Mesenchymal stem cell (in vitro differentiated cells and primary cell): Measurements from ENCODE around the gene TRPV3.

Experiments used
- DNase-seq: peaks from one replicate; pipeline ENCODE4 v3.0.0-alpha.2; 2013
- H2AFZ ChIP-seq: one replicate; pipeline ENCODE4 v1.6.1; 2013; ENCODE audit warnings: low read depth, mild to moderate bottlenecking, control low read depth, inconsistent platforms, low read length, moderate library complexity
- H2AK5ac ChIP-seq: 2 replicates; pipeline ENCODE4 v1.6.1; 2013; ENCODE audit warnings: low read length, moderate library complexity, mild to moderate bottlenecking, inconsistent platforms; ENCODE audit not compliant: severe bottlenecking
- H2BK120ac ChIP-seq: one replicate; pipeline ENCODE4 v1.6.1; 2013; ENCODE audit warnings: low read depth, mild to moderate bottlenecking, inconsistent platforms, low read length, moderate library complexity
- H2BK12ac ChIP-seq, 2 experiments: one replicate each; pipeline ENCODE4 v1.6.1; 2013; ENCODE audit warnings: inconsistent platforms in 2 of 2, low read length in 2 of 2, mild to moderate bottlenecking in 2 of 2, moderate library complexity in 2 of 2, control low read depth in 1 of 2
- H2BK15ac ChIP-seq: one replicate; pipeline ENCODE4 v1.6.1; 2013; ENCODE audit warnings: mild to moderate bottlenecking, low read depth, inconsistent platforms; ENCODE audit not compliant: poor library complexity, severe bottlenecking
- H2BK5ac ChIP-seq: 2 replicates; pipeline ENCODE4 v1.6.1; 2013; ENCODE audit warnings: low read depth, mild to moderate bottlenecking, low read length, control low read depth, inconsistent platforms; ENCODE audit not compliant: poor library complexity, severe bottlenecking
- H3K14ac ChIP-seq, 2 experiments: one replicate each; pipeline ENCODE4 v1.6.1; 2013; ENCODE audit warnings: inconsistent platforms in 2 of 2, low read length in 2 of 2, control low read depth in 1 of 2, mild to moderate bottlenecking in 1 of 2, moderate library complexity in 1 of 2
- H3K18ac ChIP-seq, 2 experiments: one replicate each; pipeline ENCODE4 v1.6.1; 2013; ENCODE audit warnings: inconsistent platforms in 2 of 2, low read length in 2 of 2, control low read depth in 1 of 2, low read depth in 1 of 2, mild to moderate bottlenecking in 1 of 2
- H3K23ac ChIP-seq, 2 experiments: one replicate each; pipeline ENCODE4 v1.6.1; 2013; ENCODE audit warnings: inconsistent platforms in 2 of 2, low read length in 2 of 2, mild to moderate bottlenecking in 2 of 2, moderate library complexity in 2 of 2, control low read depth in 1 of 2
- H3K27ac ChIP-seq: 2 replicates; pipeline ENCODE4 v1.5.1; 2013; ENCODE audit warnings: mild to moderate bottlenecking, moderate library complexity, low read length, control low read depth, inconsistent platforms; ENCODE audit not compliant: poor library complexity, severe bottlenecking
- H3K27me3 ChIP-seq, 2 experiments: 2 replicates each; pipeline versions ENCODE4 v1.6.1 to v1.7.0; 2013; ENCODE audit warnings: low read length in 2 of 2, mild to moderate bottlenecking in 2 of 2, moderate library complexity in 2 of 2, control low read depth in 1 of 2, inconsistent platforms in 1 of 2; ENCODE audit not compliant: control insufficient read depth in 1 of 2, insufficient read depth in 1 of 2
- H3K36me3 ChIP-seq, 2 experiments: 2 replicates each; pipeline versions ENCODE4 v1.6.1 to v1.7.0; 2013; ENCODE audit warnings: low read length in 2 of 2, control low read depth in 1 of 2, inconsistent platforms in 1 of 2, low read depth in 1 of 2, mild to moderate bottlenecking in 1 of 2; ENCODE audit not compliant: insufficient read depth in 2 of 2, control insufficient read depth in 1 of 2
- H3K4ac ChIP-seq, 2 experiments: one replicate each; pipeline ENCODE4 v1.6.1; 2013; ENCODE audit warnings: inconsistent platforms in 2 of 2, low read length in 2 of 2, mild to moderate bottlenecking in 2 of 2, moderate library complexity in 2 of 2, control low read depth in 1 of 2, low read depth in 1 of 2
- H3K4me1 ChIP-seq: 2 replicates; pipeline ENCODE4 v1.6.1; 2013; ENCODE audit warnings: low read depth, low read length, control low read depth; ENCODE audit not compliant: control insufficient read depth, insufficient read depth
- H3K4me2 ChIP-seq: 2 replicates; pipeline ENCODE4 v1.6.1; 2013; ENCODE audit warnings: low read length, mild to moderate bottlenecking, inconsistent platforms; ENCODE audit not compliant: poor library complexity, severe bottlenecking
- H3K4me3 ChIP-seq, 2 experiments: 2 replicates each; pipeline versions ENCODE4 v1.5.1 to v1.7.0; 2013; ENCODE audit warnings: low read length in 2 of 2, mild to moderate bottlenecking in 2 of 2, control low read depth in 1 of 2, low read depth in 1 of 2; ENCODE audit not compliant: insufficient read depth in 1 of 2
- H3K79me1 ChIP-seq: replicated peaks from 2 replicates; pipeline ENCODE4 v1.6.1; 2013; ENCODE audit warnings: mild to moderate bottlenecking, control low read depth, low read length, inconsistent platforms; ENCODE audit not compliant: poor library complexity, severe bottlenecking
- H3K9ac ChIP-seq: 2 replicates; pipeline ENCODE4 v1.7.0; 2013; ENCODE audit warnings: mild to moderate bottlenecking, low read length, moderate library complexity
- H3K9me3 ChIP-seq: 2 replicates; pipeline ENCODE4 v1.7.0; 2013; ENCODE audit warnings: mild to moderate bottlenecking, low read length; ENCODE audit not compliant: control insufficient read depth
- H4K8ac ChIP-seq: one replicate; pipeline ENCODE4 v1.6.1; 2013; ENCODE audit warnings: inconsistent platforms, mild to moderate bottlenecking, low read length, moderate library complexity
- H4K91ac ChIP-seq: one replicate; pipeline ENCODE4 v1.6.1; 2013; ENCODE audit warnings: mild to moderate bottlenecking, low read length, inconsistent platforms
- WGBS: methylation state at CpG from one replicate; pipeline ENCODE4 v1.1.7; 2013; ENCODE audit warnings: mixed read lengths; 5-methylcytosine and 5-hydroxymethylcytosine counted together

TRPV3 gene

DNA sequence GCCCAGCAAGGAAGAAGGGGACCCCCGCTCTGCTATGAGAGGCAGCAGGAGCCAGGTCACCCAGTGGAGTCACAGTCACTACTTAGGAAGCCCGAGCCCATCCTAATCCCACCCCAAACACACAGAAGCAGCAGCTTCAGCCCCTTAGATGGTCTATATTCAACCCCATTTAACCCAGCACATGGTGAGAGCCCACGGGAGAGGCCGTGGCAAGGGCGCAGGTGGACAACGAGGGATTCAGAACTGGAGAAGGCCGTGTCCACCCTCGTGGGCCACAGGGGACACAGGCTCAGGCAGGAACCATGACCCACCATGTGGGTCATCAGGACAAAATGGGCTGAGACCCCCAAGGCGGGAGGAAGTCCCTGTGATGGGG lies 1.6 kb upstream of the TRPV3 start:
- H4K8ac ChIP-seq: no peak overlapping the region
- no peak overlapping the region for H2BK15ac ChIP-seq
- no peak overlapping the region for H3K4me2 ChIP-seq
- H3K4me1 ChIP-seq: peaks cover 13% of the 10 kb centered on the region
- H3K9me3 ChIP-seq: no peaks in the 10 kb centered on the region
- no peak overlapping the region for H2BK5ac ChIP-seq
- no peak overlapping the region for H3K4ac ChIP-seq
- no peak overlapping the region for H2BK12ac ChIP-seq
- peak overlapping the region; percentile 62 for H3K9ac ChIP-seq
- H3K27me3 ChIP-seq: no peaks in the 10 kb centered on the region
- no peaks in the 10 kb centered on the region for H3K79me1 ChIP-seq
- H2AK5ac ChIP-seq: no peak overlapping the region
- no peak overlapping the region for H3K27ac ChIP-seq
- no peak overlapping the region for H3K4me3 ChIP-seq
- no peak overlapping the region for H3K23ac ChIP-seq
- no peak for DNase-seq
- WGBS: 89% methylated on average over 9 of the region's 9 CpGs
- no peak overlapping the region for H3K18ac ChIP-seq
- H2BK120ac ChIP-seq: no peak overlapping the region
- no peak overlapping the region for H4K91ac ChIP-seq
- no peaks in the 10 kb centered on the region for H3K36me3 ChIP-seq
- H3K14ac ChIP-seq: no peak overlapping the region
- H2AFZ ChIP-seq: no peak overlapping the region

DNA sequence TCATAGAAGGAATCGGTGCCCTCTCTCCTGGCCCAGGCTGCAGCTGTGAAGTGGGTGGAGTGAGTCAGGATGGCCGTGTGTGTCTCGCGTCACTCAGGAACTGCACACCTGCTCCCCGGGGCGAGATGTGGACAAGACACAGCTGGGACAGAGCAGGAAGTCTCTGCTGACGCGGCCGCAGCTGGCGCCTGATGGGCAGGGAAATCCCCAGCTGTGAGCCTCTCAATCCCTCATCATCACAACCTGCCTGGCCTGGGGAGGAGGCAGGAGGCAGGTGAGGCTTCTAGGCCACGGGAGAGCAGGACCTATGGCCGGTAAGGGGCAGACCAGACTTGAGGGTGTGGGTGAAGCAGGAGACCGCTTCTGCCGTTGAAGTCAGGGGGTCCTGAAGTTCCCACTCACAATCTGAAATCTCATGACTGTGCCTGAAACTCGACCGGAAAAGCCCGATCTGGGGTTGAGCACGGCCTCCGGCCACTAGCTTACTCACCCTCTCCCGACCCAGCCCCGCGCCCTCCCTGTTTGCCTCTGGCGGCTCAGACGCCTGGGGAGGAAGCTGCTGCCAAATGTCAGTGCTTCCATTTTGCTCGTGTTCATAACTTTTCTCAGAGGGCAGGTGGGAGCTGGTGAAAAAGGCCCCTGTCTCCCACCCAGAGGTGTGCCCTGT lies 1.1 kb upstream of the TRPV3 start:
- no peak overlapping the region for H3K4me2 ChIP-seq
- WGBS: 72% methylated on average over 22 of the region's 25 CpGs
- no peak overlapping the region for H4K8ac ChIP-seq
- H3K36me3 ChIP-seq: no peaks in the 10 kb centered on the region
- H3K9ac ChIP-seq: peak overlapping the region; percentile 62
- H3K4me3 ChIP-seq: no peak overlapping the region
- H2BK5ac ChIP-seq: no peak overlapping the region
- H4K91ac ChIP-seq: no peak overlapping the region
- peaks cover 13% of the 10 kb centered on the region for H3K4me1 ChIP-seq
- H3K79me1 ChIP-seq: no peaks in the 10 kb centered on the region
- H2AFZ ChIP-seq: no peak overlapping the region
- H3K27me3 ChIP-seq: no peaks in the 10 kb centered on the region
- H3K4ac ChIP-seq: no peak overlapping the region
- no peak overlapping the region for H2BK120ac ChIP-seq
- H3K14ac ChIP-seq: no peak overlapping the region
- no peak overlapping the region for H2AK5ac ChIP-seq
- H2BK15ac ChIP-seq: no peak overlapping the region
- no peak overlapping the region for H2BK12ac ChIP-seq
- DNase-seq: peak; percentile 54
- no peak overlapping the region for H3K18ac ChIP-seq
- H3K23ac ChIP-seq: no peak overlapping the region
- no peaks in the 10 kb centered on the region for H3K9me3 ChIP-seq
- H3K27ac ChIP-seq: no peak overlapping the region

DNA sequence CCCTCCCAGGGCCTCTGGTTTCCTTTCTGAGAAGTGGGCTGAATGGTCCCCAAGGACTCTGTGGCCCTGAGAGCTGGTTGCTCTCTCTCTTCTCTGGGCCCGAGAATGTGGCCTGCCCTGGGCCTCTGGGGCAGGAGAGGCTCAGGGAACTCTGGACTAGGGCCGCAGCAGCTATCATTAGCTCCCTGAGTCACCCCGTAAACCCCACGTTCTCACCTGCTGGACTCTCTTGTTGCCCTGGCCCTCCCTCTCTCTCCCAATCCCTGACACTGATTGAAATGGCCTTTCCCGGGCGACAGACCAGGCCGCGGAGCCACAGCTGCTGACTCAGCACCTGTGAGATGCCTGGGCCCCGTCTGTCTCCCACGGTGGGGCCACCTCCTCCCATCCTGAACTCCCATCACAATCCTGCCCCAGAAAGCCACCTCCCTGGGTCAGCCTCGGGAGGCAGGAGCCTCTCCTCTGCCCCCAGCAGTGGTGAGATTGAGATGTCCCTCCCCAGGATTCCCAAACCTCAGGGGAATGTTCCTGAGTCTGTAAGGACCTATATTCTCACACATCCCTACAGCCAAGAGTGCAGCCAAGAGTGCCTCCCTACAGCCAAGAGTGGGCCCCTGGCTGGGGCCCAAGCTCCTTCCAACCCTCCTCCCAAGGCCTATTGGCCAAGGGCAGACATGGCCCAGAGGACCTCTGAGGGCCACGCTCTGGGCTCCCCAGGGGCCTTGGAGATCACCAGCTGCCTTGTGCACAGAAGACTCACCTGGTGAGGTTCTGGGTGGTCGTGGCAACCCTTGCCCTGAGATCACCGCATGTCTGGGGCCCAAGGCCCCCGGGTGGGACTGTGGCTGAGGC lies 470 bp downstream of the TRPV3 start:
- Histone ChIP-seq H3K4ac (no peak overlapping the region), H2AFZ (no peak overlapping the region), H4K8ac (no peak overlapping the region), H3K23ac (no peak overlapping the region), H3K4me1 (peaks cover 10% of the 10 kb centered on the region), H2AK5ac (no peak overlapping the region), H3K14ac (no peak overlapping the region), H3K9ac (peak overlapping the region; percentile 29), H3K27ac (no peak overlapping the region), H2BK120ac (no peak overlapping the region), H3K79me1 (no peaks in the 10 kb centered on the region), H3K18ac (no peak overlapping the region), H3K4me2 (no peak overlapping the region), H3K4me3 (no peak overlapping the region), H2BK15ac (no peak overlapping the region), H3K36me3 (no peaks in the 10 kb centered on the region), H3K9me3 (no peaks in the 10 kb centered on the region), H2BK5ac (no peak overlapping the region), H4K91ac (no peak overlapping the region), H3K27me3 (no peaks in the 10 kb centered on the region), H2BK12ac (no peak overlapping the region)
- WGBS: 73% methylated on average over 15 of the region's 15 CpGs
- DNase-seq: no peak

DNA sequence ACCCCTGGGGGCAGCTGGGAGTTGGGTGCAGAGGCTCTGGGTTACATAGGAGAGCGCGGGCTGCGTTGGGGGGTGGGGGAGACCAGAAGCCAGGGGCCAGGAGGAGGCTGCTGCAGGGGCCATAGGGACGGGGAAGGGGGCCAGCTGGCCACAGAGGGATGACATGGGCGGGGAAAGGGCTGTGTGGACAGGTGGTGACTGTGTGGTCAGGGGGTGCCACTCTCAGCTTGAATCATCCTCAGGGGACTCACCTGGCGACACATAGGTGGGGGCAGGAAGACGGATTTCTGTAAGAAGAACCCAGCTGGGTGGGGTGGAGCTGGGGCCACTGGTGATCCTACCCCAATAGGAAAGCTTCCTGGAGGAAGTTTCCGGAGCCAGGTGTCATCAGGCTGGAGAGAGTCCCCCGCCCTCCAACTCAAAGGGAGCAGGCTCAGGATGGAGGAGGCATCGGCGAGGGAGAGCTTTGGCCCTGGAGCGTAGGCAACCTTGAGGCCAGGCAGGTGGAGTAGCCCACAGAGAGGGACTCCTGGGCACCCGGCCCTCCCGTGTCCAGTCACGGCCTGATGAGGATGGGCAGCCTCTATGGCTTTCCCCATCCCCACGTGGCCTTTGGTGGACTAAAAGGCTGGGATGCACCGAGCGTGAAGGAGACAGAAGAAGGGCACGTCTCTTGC lies 1.2 kb downstream of the TRPV3 start:
- Histone ChIP-seq H3K36me3 (no peaks in the 10 kb centered on the region), H2BK15ac (no peak overlapping the region), H3K4me3 (no peak overlapping the region), H3K9ac (no peak overlapping the region), H2AFZ (no peak overlapping the region), H3K18ac (no peak overlapping the region), H3K79me1 (no peaks in the 10 kb centered on the region), H3K14ac (no peak overlapping the region), H2BK12ac (no peak overlapping the region), H4K8ac (no peak overlapping the region), H3K4me2 (no peak overlapping the region), H3K4me1 (peaks cover 10% of the 10 kb centered on the region), H2BK5ac (no peak overlapping the region), H3K27me3 (no peaks in the 10 kb centered on the region), H4K91ac (no peak overlapping the region), H3K4ac (no peak overlapping the region), H3K23ac (no peak overlapping the region), H2AK5ac (no peak overlapping the region), H3K9me3 (no peaks in the 10 kb centered on the region), H3K27ac (no peak overlapping the region), H2BK120ac (no peak overlapping the region)
- no peak for DNase-seq
- WGBS: 89% methylated on average over 19 of the region's 19 CpGs
